Measurements from ENCODE around the gene AZGP1.

Gene AZGP1

DNA sequence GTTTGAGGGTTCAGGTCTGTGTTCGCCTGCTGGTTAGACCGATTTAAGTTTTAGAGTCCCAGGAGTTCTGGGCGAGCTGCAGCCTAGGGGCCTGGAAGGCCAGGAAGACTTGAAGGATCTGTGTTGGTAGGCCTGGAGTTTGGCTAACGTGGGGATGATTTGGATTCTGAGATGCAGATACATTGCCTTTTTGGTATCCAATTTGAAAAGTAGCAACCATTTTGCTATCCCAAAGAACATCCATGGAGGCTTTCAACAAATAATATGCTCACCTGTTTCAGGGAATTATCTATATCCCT, 56.1 kb downstream of the AZGP1 start:
- TF ChIP-seq, protein P1, sequence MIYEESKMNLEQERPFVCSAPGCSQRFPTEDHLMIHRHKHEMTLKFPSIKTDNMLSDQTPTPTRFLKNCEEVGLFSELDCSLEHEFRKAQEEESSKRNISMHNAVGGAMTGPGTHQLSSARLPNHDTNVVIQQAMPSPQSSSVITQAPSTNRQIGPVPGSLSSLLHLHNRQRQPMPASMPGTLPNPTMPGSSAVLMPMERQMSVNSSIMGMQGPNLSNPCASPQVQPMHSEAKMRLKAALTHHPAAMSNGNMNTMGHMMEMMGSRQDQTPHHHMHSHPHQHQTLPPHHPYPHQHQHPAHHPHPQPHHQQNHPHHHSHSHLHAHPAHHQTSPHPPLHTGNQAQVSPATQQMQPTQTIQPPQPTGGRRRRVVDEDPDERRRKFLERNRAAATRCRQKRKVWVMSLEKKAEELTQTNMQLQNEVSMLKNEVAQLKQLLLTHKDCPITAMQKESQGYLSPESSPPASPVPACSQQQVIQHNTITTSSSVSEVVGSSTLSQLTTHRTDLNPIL (CRISPR knock-in tag; IDR thresholded peaks at IDR 0.05; ENCODE audit: low read depth), result no peak
- TF ChIP-seq SNAI2 (CRISPR knock-in tag; IDR thresholded peaks at IDR 0.05) (no peak), TCF4 (CRISPR knock-in tag; IDR thresholded peaks at IDR 0.05; ENCODE audit: borderline replicate concordance) (no peak)
- no peak for ATAC-seq

DNA sequence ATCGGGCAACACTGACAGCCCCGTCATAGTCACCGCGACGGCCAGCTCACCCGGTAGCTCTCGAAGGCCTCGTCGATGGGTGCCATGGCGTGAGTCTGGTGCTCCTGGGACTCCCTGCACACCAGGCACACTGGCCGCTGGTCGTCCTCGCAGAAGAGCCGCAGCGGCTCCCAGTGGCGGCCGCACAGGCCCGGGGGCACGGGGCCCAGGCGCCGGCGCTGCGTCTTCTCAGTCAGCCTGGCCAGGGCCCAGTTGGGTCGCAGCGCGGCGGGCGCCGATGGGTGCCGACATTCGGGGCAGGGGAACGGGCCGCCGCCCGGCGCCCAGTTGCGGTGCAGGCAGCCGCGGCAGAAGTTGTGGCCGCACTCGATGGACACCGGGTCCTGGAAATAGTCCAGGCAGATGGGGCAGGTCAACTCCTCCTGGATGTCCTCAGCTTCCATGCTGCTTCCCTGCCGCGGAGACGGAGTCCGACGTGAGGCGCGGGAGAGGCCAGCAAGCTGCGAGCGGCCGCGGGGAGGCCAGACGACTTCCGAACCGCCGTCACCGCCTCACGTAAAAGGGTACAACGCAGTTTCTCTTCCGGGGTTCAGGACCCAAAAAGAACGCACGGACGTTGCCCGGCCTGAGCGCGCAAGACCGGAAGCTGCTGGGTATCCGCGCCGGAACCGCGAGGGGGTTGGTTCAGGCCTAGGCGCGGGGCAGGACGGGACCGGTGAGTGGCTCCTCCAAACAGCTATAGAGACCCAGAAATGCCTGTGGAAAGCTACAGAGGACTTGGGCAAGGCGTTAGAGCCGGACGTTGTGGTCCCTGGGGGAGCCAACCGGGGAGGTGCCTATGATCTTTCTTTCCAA, 56.6 kb downstream of the AZGP1 start, which contains the start of gene TRIM4:
TRIM4 (minus strand) TSS at position 572 of the 855 bp plus-strand sequence; CDS start at position 443, 129 bp downstream.
- peak; percentile 97 for ATAC-seq
- TF ChIP-seq BACH2 (CRISPR knock-in tag; IDR thresholded peaks at IDR 0.05; ENCODE audit: borderline replicate concordance) (no peak), ESRRG (CRISPR knock-in tag; IDR thresholded peaks at IDR 0.05) (no peak), SNAI2 (CRISPR knock-in tag; IDR thresholded peaks at IDR 0.05) (no peak), PPARA (CRISPR knock-in tag; IDR thresholded peaks at IDR 0.05; ENCODE audit: borderline replicate concordance) (no peak), OSR1 (CRISPR knock-in tag; IDR thresholded peaks at IDR 0.05) (no peak), ZNF8 (CRISPR knock-in tag; IDR thresholded peaks at IDR 0.05) (no peak), CSDC2 (CRISPR knock-in tag; IDR thresholded peaks at IDR 0.05) (no peak), RARB (CRISPR knock-in tag; IDR thresholded peaks at IDR 0.05) (no peak), ZFP30 (CRISPR knock-in tag; IDR thresholded peaks at IDR 0.05) (no peak), GLIS3 (CRISPR knock-in tag; IDR thresholded peaks at IDR 0.05) (no peak), ZNF70 (CRISPR knock-in tag; IDR thresholded peaks at IDR 0.05) (no peak), ISL1 (CRISPR knock-in tag; IDR thresholded peaks at IDR 0.05) (no peak), TCF4 (CRISPR knock-in tag; IDR thresholded peaks at IDR 0.05; ENCODE audit: borderline replicate concordance) (no peak), ZFP3 (CRISPR knock-in tag; IDR thresholded peaks at IDR 0.05) (no peak)
- TF ChIP-seq, protein P2, sequence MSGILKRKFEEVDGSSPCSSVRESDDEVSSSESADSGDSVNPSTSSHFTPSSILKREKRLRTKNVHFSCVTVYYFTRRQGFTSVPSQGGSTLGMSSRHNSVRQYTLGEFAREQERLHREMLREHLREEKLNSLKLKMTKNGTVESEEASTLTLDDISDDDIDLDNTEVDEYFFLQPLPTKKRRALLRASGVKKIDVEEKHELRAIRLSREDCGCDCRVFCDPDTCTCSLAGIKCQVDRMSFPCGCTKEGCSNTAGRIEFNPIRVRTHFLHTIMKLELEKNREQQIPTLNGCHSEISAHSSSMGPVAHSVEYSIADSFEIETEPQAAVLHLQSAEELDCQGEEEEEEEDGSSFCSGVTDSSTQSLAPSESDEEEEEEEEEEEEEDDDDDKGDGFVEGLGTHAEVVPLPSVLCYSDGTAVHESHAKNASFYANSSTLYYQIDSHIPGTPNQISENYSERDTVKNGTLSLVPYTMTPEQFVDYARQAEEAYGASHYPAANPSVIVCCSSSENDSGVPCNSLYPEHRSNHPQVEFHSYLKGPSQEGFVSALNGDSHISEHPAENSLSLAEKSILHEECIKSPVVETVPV (CRISPR knock-in tag; IDR thresholded peaks at IDR 0.05), result no peak
- TF ChIP-seq, protein P3, sequence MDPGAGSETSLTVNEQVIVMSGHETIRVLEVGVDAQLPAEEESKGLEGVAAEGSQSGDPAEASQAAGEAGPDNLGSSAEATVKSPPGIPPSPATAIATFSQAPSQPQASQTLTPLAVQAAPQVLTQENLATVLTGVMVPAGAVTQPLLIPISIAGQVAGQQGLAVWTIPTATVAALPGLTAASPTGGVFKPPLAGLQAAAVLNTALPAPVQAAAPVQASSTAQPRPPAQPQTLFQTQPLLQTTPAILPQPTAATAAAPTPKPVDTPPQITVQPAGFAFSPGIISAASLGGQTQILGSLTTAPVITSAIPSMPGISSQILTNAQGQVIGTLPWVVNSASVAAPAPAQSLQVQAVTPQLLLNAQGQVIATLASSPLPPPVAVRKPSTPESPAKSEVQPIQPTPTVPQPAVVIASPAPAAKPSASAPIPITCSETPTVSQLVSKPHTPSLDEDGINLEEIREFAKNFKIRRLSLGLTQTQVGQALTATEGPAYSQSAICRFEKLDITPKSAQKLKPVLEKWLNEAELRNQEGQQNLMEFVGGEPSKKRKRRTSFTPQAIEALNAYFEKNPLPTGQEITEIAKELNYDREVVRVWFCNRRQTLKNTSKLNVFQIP (CRISPR knock-in tag; IDR thresholded peaks at IDR 0.05; ENCODE audit: borderline replicate concordance, low read depth), result no peak
- TF ChIP-seq, protein P4, sequence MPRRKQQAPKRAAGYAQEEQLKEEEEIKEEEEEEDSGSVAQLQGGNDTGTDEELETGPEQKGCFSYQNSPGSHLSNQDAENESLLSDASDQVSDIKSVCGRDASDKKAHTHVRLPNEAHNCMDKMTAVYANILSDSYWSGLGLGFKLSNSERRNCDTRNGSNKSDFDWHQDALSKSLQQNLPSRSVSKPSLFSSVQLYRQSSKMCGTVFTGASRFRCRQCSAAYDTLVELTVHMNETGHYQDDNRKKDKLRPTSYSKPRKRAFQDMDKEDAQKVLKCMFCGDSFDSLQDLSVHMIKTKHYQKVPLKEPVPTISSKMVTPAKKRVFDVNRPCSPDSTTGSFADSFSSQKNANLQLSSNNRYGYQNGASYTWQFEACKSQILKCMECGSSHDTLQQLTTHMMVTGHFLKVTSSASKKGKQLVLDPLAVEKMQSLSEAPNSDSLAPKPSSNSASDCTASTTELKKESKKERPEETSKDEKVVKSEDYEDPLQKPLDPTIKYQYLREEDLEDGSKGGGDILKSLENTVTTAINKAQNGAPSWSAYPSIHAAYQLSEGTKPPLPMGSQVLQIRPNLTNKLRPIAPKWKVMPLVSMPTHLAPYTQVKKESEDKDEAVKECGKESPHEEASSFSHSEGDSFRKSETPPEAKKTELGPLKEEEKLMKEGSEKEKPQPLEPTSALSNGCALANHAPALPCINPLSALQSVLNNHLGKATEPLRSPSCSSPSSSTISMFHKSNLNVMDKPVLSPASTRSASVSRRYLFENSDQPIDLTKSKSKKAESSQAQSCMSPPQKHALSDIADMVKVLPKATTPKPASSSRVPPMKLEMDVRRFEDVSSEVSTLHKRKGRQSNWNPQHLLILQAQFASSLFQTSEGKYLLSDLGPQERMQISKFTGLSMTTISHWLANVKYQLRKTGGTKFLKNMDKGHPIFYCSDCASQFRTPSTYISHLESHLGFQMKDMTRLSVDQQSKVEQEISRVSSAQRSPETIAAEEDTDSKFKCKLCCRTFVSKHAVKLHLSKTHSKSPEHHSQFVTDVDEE (CRISPR knock-in tag; IDR thresholded peaks at IDR 0.05), result no peak
